DOHH2 (cell line): Measurements from ENCODE around the gene PPP1R7.

ENCODE experiments used
- H3F3A ChIP-seq: fragments of 200-600 bp; sonication (generic), shearing (Covaris generic); 2 replicates; pipeline ENCODE4 v1.6.0; 2016; ENCODE audit warnings: antibody characterized with exemption, mild to moderate bottlenecking; ENCODE audit not compliant: control insufficient read depth, insufficient read depth
- H3K27ac ChIP-seq: fragments of 200-600 bp; sonication (generic); 2 replicates; pipeline ENCODE4 v1.5.1; 2014; ENCODE audit warnings: low read depth, mild to moderate bottlenecking, low read length, moderate library complexity
- H3K27me3 ChIP-seq: fragments of 200-600 bp; sonication (generic); 2 replicates; pipeline ENCODE4 v1.6.1; 2014; ENCODE audit warnings: mild to moderate bottlenecking, low read length, mixed read lengths; ENCODE audit not compliant: control insufficient read depth
- H3K36me3 ChIP-seq: fragments of 200-600 bp; sonication (generic); 2 replicates; pipeline ENCODE4 v1.6.1; 2014; ENCODE audit warnings: mild to moderate bottlenecking, low read length, moderate library complexity, mixed read lengths; ENCODE audit not compliant: control insufficient read depth
- H3K4me1 ChIP-seq: fragments of 200-600 bp; sonication (generic); 2 replicates; pipeline ENCODE4 v1.6.1; 2014; ENCODE audit warnings: mild to moderate bottlenecking, low read length, mixed read lengths; ENCODE audit not compliant: control insufficient read depth
- H3K4me2 ChIP-seq: fragments of 200-600 bp; sonication (generic); 2 replicates; pipeline ENCODE4 v1.6.0; 2014; ENCODE audit warnings: mild to moderate bottlenecking, low read length, moderate library complexity
- H3K4me3 ChIP-seq: fragments of 200-600 bp; sonication (generic); 2 replicates; pipeline ENCODE4 v1.5.1; 2014; ENCODE audit warnings: mild to moderate bottlenecking, low read length, mixed read lengths
- H3K79me2 ChIP-seq: fragments of 200-600 bp; sonication (generic); 2 replicates; pipeline ENCODE4 v1.6.1; 2014; ENCODE audit warnings: mild to moderate bottlenecking, low read length, mixed read lengths; ENCODE audit not compliant: control insufficient read depth
- H3K9me2 ChIP-seq: fragments of 200-600 bp; sonication (generic); replicated peaks from 2 replicates; pipeline ENCODE4 v1.6.1; 2014; ENCODE audit warnings: mild to moderate bottlenecking, low read length, mixed read lengths; ENCODE audit not compliant: control insufficient read depth
- H3K9me3 ChIP-seq: fragments of 200-600 bp; sonication (generic); 2 replicates; pipeline ENCODE4 v1.6.1; 2014; ENCODE audit warnings: antibody characterized with exemption, low read length, mixed read lengths; ENCODE audit not compliant: control insufficient read depth, insufficient read depth
- H4K20me1 ChIP-seq: fragments of 200-600 bp; sonication (generic); 2 replicates; pipeline ENCODE4 v1.6.0; 2014; ENCODE audit warnings: low read depth, mild to moderate bottlenecking, antibody characterized with exemption, low read length, moderate library complexity; ENCODE audit not compliant: control insufficient read depth, insufficient read depth
- CTCF ChIP-seq: fragments of 200-600 bp; sonication (generic); IDR thresholded peaks from one replicate; pipeline ENCODE4 v1.5.1; 2014; ENCODE audit warnings: antibody characterized with exemption, mild to moderate bottlenecking, low read depth, low read length; ENCODE audit not compliant: poor library complexity, severe bottlenecking
- EZH2phosphoT487 ChIP-seq: fragments of 200-600 bp; sonication (generic); IDR thresholded peaks from 2 replicates; pipeline ENCODE4 v1.6.1; 2017; ENCODE audit warnings: borderline replicate concordance, mild to moderate bottlenecking, antibody characterized with exemption, low read length, moderate library complexity, mixed read lengths

The PPP1R7 gene

GRCh38 chr2:241111440-241111805 is 38.8 kb upstream of the PPP1R7 start:
- TF ChIP-seq EZH2phosphoT487 (no peak), CTCF (no peak)
- Histone ChIP-seq H3K4me1 (peaks cover 17% of the 10 kb centered on the region), H3K9me2 (no peaks in the 10 kb centered on the region), H3K79me2 (no peaks in the 10 kb centered on the region), H3F3A (no peaks in the 10 kb centered on the region), H3K27me3 (no peaks in the 10 kb centered on the region), H3K27ac (no peak overlapping the region), H3K9me3 (no peaks in the 10 kb centered on the region), H4K20me1 (no peaks in the 10 kb centered on the region), H3K4me3 (no peak overlapping the region), H3K4me2 (no peak overlapping the region), H3K36me3 (peaks cover 46% of the 10 kb centered on the region)

GRCh38 chr2:241112046-241112445 is 38.2 kb upstream of the PPP1R7 start:
- Histone ChIP-seq H3K4me3 (no peak overlapping the region), H3K27me3 (no peaks in the 10 kb centered on the region), H3K9me2 (no peaks in the 10 kb centered on the region), H4K20me1 (no peaks in the 10 kb centered on the region), H3K9me3 (no peaks in the 10 kb centered on the region), H3K79me2 (no peaks in the 10 kb centered on the region), H3F3A (no peaks in the 10 kb centered on the region), H3K4me2 (no peak overlapping the region), H3K36me3 (peaks cover 48% of the 10 kb centered on the region), H3K27ac (no peak overlapping the region), H3K4me1 (peaks cover 17% of the 10 kb centered on the region)
- TF ChIP-seq EZH2phosphoT487 (no peak), CTCF (no peak)

- Histone ChIP-seq H3K9me2 (no peaks in the 10 kb centered on the region), H3K79me2 (no peaks in the 10 kb centered on the region)
These were observed 37.7 kb upstream of the PPP1R7 start for GRCh38 chr2:241112592-241112991.

More at GRCh38 chr2:241112592-241112991, 37.7 kb upstream of the PPP1R7 start:
- TF ChIP-seq EZH2phosphoT487 (no peak), CTCF (no peak)
- H3F3A ChIP-seq = no peaks in the 10 kb centered on the region
- H3K4me2 ChIP-seq = no peak overlapping the region
- H4K20me1 ChIP-seq = no peaks in the 10 kb centered on the region
- H3K9me3 ChIP-seq = no peaks in the 10 kb centered on the region
- H3K4me3 ChIP-seq = no peak overlapping the region
- peaks cover 17% of the 10 kb centered on the region for H3K4me1 ChIP-seq
- no peaks in the 10 kb centered on the region for H3K27me3 ChIP-seq
- peaks cover 42% of the 10 kb centered on the region for H3K36me3 ChIP-seq
- H3K27ac ChIP-seq = no peak overlapping the region
